Lower lobe of right lung (tissue), 2 donors: ENCODE data around the gene ENTHD1. TPM values are rescaled to one million over a fixed set of nuclear protein-coding genes. Genes with fewer than 3 reads are reported as not detected.

Source experiments
- ATAC-seq, 2 donors: fragments of 200-7000 bp; cut with Tn5 transposase; one replicate each; pipeline ENCODE4 v1.9.1; 2020 to 2022; ENCODE audit warnings: mild to moderate bottlenecking in 2 of 2, moderate library complexity in 2 of 2
- DNase-seq: peaks from one replicate; pipeline ENCODE4 v3.0.0-alpha.2; 2020
- H3K27ac ChIP-seq: fragments of 200-600 bp; one replicate; pipeline ENCODE4 v1.8.0; 2022
- H3K27me3 ChIP-seq: fragments of 200-600 bp; one replicate; pipeline ENCODE4 v1.8.0; 2022; ENCODE audit warnings: low read depth
- H3K36me3 ChIP-seq: fragments of 200-600 bp; one replicate; pipeline ENCODE4 v1.8.0; 2022; ENCODE audit warnings: mild to moderate bottlenecking
- H3K4me1 ChIP-seq: fragments of 200-600 bp; one replicate; pipeline ENCODE4 v1.8.0; 2022
- H3K4me3 ChIP-seq: fragments of 200-600 bp; one replicate; pipeline ENCODE4 v1.8.0; 2022; ENCODE audit warnings: mild to moderate bottlenecking
- H3K9me3 ChIP-seq: fragments of 200-600 bp; one replicate; pipeline ENCODE4 v1.8.0; 2022
- intact Hi-C: fragments of 100-400 bp; cut with DNase I; formaldehyde crosslinking; loops from one replicate; pipeline ENCODE4 v1.11.0; 2022
- total RNA-seq: library from RNA; stranded (reverse); fragmentation: NEBNext Ultra II Directional; extraction: Animal tissue kit (Norgen Biotek cat#: 25700); gene quantifications from one replicate; pipeline ENCODE4 v1.2.1, GENCODE V29; 2021
- TF ChIP-seq, protein P1 (sequence below): fragments of 200-600 bp; IDR thresholded peaks from one replicate; pipeline ENCODE4 v1.8.0; 2022; ENCODE audit warnings: antibody characterized with exemption, mild to moderate bottlenecking
- donor health status: DM: no; HTN: yes; CAD: no; lungs with severe emphysema.

ENTHD1 gene
- total RNA-seq, 1 donor from 2014 or later, result not detected

DNA sequence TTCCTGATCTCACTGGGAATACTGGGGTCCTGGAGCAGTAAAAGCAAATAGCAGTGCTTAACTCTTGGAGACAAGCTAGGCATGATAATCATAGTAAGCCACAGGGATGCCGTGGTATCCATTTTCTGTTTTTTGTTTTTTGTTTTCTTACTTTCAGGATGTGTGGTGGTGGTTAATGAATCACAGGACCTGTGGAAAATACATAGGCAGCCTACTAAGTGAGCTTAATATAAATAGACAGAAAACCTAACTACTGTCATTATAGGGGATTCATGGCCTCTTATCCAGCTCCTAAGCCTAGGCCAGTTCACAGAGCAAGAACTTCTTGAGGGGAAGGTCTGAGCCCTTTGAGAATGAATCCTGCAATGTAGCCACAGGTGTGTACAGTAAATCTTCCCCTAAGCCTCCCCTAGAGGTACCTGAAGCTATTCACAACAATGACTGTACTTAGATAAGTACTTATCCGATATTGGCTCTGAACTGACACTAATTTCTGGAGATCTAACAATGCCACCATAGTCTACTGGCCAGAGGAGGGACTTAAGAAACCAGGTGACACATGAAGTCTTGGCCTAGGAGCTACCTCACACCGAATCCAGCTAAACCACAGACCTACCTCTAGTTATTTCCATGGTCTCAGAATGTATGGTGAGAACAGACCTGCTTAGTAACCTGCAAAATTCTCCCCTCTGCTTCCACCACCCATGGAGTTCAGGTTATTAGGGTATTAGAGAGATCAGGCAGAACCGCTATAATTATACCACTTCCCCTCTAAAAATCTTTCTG lies 83.6 kb downstream of the ENTHD1 start:
- Histone ChIP-seq H3K4me1 (no peaks in the 10 kb centered on the region), H3K27me3 (peaks cover 23% of the 10 kb centered on the region), H3K9me3 (no peaks in the 10 kb centered on the region), H3K27ac (no peak overlapping the region), H3K36me3 (no peaks in the 10 kb centered on the region), H3K4me3 (no peak overlapping the region)
- DNase-seq, result no peak
- no peak for ATAC-seq
- TF ChIP-seq, protein P1, sequence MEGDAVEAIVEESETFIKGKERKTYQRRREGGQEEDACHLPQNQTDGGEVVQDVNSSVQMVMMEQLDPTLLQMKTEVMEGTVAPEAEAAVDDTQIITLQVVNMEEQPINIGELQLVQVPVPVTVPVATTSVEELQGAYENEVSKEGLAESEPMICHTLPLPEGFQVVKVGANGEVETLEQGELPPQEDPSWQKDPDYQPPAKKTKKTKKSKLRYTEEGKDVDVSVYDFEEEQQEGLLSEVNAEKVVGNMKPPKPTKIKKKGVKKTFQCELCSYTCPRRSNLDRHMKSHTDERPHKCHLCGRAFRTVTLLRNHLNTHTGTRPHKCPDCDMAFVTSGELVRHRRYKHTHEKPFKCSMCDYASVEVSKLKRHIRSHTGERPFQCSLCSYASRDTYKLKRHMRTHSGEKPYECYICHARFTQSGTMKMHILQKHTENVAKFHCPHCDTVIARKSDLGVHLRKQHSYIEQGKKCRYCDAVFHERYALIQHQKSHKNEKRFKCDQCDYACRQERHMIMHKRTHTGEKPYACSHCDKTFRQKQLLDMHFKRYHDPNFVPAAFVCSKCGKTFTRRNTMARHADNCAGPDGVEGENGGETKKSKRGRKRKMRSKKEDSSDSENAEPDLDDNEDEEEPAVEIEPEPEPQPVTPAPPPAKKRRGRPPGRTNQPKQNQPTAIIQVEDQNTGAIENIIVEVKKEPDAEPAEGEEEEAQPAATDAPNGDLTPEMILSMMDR, result no peak
- intact Hi-C loops, result no loop called here

DNA sequence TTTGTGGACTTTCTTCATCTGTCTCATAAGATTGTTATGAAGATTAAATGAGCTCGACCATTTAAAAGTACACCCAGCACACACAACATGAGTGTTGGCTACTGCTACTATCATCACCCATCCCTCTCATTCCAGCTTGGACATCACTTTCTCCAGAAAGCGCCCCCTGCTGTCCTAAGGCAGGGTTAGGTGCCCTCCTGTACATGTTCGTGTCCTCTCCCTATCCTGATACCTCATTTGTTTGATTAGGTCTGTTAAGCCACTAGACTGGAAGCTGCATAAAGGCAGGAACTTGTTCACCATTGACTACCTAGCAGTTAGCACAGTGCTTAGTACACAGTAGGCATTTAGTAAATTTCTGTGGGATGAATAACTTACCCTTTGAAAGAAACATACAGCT lies 85.5 kb downstream of the ENTHD1 start:
- Histone ChIP-seq H3K4me1 (no peaks in the 10 kb centered on the region), H3K36me3 (no peaks in the 10 kb centered on the region), H3K27ac (no peak overlapping the region), H3K27me3 (peaks cover 28% of the 10 kb centered on the region), H3K9me3 (no peaks in the 10 kb centered on the region), H3K4me3 (no peak overlapping the region)
- no peak for ATAC-seq
- intact Hi-C loops, result no loop called here
- TF ChIP-seq, protein P1, result peak; percentile 31
- DNase-seq, result no peak

- intact Hi-C loops, result no loop called here
- ATAC-seq (no peak), DNase-seq (no peak)
- Histone ChIP-seq H3K9me3 (no peaks in the 10 kb centered on the region), H3K4me1 (no peaks in the 10 kb centered on the region), H3K27me3 (peaks cover 16% of the 10 kb centered on the region), H3K4me3 (no peak overlapping the region), H3K27ac (no peak overlapping the region), H3K36me3 (no peaks in the 10 kb centered on the region)
- TF ChIP-seq, protein P1, result no peak
Measured at GRCh38 chr22:39806109-39806508, 87.5 kb downstream of the ENTHD1 start.

DNA sequence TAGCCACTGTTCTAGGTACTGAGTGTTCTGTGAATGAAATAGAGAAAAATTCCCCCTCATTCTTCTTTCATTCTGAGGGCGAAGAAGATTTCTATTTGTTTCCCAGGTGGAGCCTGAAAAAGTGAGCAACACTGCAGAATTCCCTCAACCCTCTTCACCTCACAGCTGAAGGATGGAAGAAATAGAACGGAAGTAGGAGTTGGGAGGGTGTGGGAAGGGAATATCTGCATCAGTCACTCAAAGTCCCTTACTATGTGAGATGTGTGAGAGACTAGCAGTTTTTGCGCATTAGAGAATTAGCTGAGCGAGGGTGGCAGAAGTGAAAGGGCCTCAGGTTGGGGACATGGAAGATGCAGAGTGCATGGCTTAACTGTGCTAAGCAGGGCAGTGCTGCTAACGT lies 88.4 kb downstream of the ENTHD1 start:
- TF ChIP-seq, protein P1, result no peak
- ATAC-seq (no peak), DNase-seq (no peak)
- no peaks in the 10 kb centered on the region for H3K4me1 ChIP-seq
- intact Hi-C loops, result no loop called here
- no peaks in the 10 kb centered on the region for H3K9me3 ChIP-seq
- H3K36me3 ChIP-seq, result no peaks in the 10 kb centered on the region
- no peak overlapping the region for H3K27ac ChIP-seq
- H3K4me3 ChIP-seq, result no peak overlapping the region
- H3K27me3 ChIP-seq, result peaks cover 16% of the 10 kb centered on the region

DNA sequence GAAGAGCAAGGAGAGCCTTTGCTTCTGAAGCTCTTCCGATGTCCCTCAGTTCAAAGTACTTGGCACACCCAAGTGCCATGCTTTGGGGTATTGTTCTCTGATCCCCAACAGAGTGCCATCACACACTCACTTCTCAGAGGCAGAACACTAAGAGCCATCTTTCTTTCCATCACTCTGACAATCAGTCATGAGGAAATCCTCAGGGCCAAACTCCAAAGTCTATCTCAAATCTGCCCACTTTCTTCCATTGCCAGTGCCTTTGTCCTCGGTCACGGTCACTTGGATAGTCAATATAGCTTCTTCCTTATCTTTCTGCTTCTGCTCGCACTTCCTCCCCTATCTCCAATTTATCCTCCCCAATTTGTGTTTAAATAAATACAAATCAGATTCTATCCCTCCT lies 90.9 kb downstream of the ENTHD1 start:
- DNase-seq, result no peak
- intact Hi-C loops, result no loop called here
- Histone ChIP-seq H3K9me3 (peaks cover 14% of the 10 kb centered on the region), H3K4me3 (no peak overlapping the region), H3K27me3 (peaks cover 18% of the 10 kb centered on the region), H3K27ac (no peak overlapping the region), H3K4me1 (no peaks in the 10 kb centered on the region), H3K36me3 (no peaks in the 10 kb centered on the region)
- no peak for ATAC-seq
- TF ChIP-seq, protein P1, result no peak
